Measurements from ENCODE around the gene TMEM14C.
"Not testable (repeated sequence)": the region's sequence is repeated elsewhere in the genome, so short reads cannot be mapped to it uniquely, and the experiment has no call there.

The TMEM14C gene

DNA sequence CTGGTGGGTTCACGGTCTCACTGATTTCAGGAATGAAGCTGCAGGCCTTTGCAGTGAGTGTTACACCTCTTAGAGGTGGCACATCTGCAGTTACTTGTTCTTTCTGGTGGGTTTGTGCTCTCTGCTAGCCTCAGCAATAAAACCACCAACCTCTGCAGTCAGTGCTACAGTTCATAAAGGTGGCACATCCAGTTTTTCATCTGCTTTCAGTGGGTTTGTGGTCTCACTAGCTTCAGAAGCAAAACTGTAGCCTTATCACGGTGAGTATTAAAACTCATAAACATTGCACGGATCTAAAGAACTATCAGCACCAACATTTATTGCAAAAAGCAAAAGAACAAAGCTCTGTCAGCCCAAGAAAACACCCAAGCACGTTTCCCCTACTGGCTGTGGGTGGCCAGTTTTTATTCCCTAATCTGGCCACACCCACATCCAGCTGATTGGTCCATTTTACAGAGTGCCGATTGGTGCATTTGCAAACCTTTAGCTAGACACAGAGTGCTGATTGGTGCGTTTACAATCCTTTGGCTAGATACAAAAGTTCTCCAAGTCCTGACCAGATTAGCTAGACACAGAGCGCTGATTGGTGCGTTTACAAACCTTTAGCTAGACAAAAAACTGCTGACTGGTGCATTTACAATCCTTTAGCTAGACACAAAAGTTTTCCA lies 3.4 kb upstream of the TMEM14C start:
- Histone ChIP-seq H3K36me3 (ENCODE audit: control insufficient read depth, insufficient read depth, low read length) (no peaks in the 10 kb centered on the region), H3K27me3 (replicated peaks; ENCODE audit: control insufficient read depth, insufficient read depth, low read length) (no peaks in the 10 kb centered on the region), H3K4me3 (replicated peaks; ENCODE audit: low read depth, low read length) (peak overlapping the region; percentile 74)
- DNase-seq (ENCODE audit: extremely low read depth, insufficient read length) = no peak
- TF ChIP-seq, protein P1, sequence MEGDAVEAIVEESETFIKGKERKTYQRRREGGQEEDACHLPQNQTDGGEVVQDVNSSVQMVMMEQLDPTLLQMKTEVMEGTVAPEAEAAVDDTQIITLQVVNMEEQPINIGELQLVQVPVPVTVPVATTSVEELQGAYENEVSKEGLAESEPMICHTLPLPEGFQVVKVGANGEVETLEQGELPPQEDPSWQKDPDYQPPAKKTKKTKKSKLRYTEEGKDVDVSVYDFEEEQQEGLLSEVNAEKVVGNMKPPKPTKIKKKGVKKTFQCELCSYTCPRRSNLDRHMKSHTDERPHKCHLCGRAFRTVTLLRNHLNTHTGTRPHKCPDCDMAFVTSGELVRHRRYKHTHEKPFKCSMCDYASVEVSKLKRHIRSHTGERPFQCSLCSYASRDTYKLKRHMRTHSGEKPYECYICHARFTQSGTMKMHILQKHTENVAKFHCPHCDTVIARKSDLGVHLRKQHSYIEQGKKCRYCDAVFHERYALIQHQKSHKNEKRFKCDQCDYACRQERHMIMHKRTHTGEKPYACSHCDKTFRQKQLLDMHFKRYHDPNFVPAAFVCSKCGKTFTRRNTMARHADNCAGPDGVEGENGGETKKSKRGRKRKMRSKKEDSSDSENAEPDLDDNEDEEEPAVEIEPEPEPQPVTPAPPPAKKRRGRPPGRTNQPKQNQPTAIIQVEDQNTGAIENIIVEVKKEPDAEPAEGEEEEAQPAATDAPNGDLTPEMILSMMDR (IDR thresholded peaks at IDR 0.05; ENCODE audit: insufficient read depth, low read length, poor library complexity, severe bottlenecking) = no peak

DNA sequence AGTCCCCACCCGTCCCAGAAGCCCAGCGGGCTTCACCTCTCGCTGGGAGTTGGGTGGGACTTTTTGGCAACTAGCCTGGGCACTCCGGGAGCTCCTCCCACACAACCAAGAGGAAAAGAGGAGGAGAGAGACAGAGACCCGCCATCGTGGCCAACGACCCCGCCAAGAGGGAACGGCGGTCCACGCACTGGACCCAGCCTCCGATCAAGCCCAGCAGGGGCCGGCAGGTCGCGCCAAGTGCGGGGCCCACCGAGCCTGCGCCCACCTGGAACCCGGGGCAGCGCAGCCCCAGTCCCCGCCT lies 3.0 kb upstream of the TMEM14C start:
- TF ChIP-seq, protein P1 (IDR thresholded peaks at IDR 0.05; ENCODE audit: insufficient read depth, low read length, poor library complexity, severe bottlenecking) = no peak
- H3K36me3 ChIP-seq (ENCODE audit: control insufficient read depth, insufficient read depth, low read length) = no peaks in the 10 kb centered on the region
- peak overlapping the region; percentile 74 for H3K4me3 ChIP-seq (replicated peaks; ENCODE audit: low read depth, low read length)
- H3K27me3 ChIP-seq (replicated peaks; ENCODE audit: control insufficient read depth, insufficient read depth, low read length) = no peaks in the 10 kb centered on the region
- DNase-seq (ENCODE audit: extremely low read depth, insufficient read length) = no peak

DNA sequence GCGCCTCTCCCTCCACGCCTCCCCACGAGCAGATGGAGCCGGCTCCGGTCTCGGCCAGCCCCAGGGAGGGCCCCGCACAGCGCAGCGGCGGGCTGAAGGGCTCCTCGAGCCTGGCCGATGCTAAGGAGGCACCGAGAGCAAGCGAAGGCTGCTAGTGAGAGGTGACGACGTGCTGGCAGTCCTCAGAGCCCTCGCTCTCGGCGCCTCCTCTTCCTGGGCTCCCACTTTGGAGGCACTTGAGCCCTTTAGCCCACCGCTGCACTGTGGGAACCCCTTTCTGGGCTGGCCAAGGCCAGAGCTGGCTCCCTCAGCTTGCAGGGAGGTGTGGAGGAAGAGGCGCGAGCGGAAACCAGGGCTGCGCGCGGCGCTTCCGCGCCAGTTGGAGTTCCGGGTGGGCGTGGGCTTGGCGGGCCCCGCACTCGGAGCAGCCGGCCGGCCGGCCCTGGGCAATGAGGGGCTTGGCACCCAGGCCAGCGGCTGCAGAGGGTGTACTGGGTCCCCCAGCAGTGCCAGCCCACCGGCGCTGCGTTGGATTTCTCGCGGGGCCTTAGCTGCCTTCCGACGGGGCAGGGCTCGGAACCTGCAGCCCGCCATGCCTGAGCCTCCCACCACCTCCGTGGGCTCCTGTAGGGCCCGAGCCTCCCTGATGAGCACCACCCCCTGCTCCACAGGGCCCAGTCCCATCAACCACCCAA lies 2.5 kb upstream of the TMEM14C start:
- Histone ChIP-seq H3K36me3 (ENCODE audit: control insufficient read depth, insufficient read depth, low read length) (no peaks in the 10 kb centered on the region; the same call in 1 of the 2 replicates), H3K27me3 (replicated peaks; ENCODE audit: control insufficient read depth, insufficient read depth, low read length) (no peaks in the 10 kb centered on the region), H3K4me3 (replicated peaks; ENCODE audit: low read depth, low read length) (peak overlapping the region; percentile 74)
- TF ChIP-seq, protein P1 (IDR thresholded peaks at IDR 0.05; ENCODE audit: insufficient read depth, low read length, poor library complexity, severe bottlenecking) = no peak
- DNase-seq (ENCODE audit: extremely low read depth, insufficient read length) = peak; percentile 78

DNA sequence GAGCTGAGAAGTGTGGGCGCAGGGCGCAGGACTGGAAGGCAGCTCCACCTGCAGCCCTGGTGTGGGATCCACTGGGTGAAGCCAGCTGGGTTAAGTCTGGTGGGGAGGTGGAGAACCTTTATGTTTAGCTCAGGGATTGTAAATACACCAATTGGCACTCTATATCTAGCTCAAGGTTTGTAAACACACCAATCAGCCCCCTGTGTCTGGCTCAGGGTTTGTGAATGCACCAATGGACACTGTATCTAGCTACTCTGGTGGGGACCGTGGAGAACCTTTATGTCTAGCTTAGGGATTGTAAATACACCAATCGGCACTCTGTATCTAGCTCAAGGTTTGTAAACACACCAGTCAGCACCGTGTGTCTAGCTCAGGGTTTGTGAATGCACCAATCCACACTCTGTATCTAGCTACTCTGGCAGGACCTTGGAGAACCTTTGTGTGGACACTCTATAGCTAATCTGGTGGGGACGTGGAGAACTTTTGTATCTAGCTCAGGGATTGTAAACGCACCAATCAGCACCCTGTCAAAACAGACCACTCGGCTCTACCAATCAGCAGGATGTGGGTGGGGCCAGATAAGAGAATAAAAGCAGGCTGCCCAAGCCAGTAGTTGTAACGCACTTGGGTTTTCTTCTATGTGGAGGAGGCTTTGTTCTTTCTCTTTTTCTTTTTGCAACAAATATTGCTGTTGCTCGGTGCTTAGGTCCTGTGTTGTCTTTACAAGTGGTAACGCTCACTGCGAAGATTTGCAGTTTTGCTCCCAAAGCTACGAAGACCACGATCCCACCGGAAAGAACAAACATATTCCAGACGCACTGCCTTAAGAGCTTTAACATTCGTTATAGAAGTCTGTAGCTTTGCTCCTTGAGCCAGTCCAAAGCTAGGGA lies 1.7 kb upstream of the TMEM14C start:
- TF ChIP-seq, protein P1 (IDR thresholded peaks at IDR 0.05; ENCODE audit: insufficient read depth, low read length, poor library complexity, severe bottlenecking) = peak; percentile 7
- not testable (repeated sequence) for H3K36me3 ChIP-seq (ENCODE audit: control insufficient read depth, insufficient read depth, low read length); H3K27me3 ChIP-seq (replicated peaks; ENCODE audit: control insufficient read depth, insufficient read depth, low read length); DNase-seq (ENCODE audit: extremely low read depth, insufficient read length)
- peak overlapping the region; percentile 74 for H3K4me3 ChIP-seq (replicated peaks; ENCODE audit: low read depth, low read length)

DNA sequence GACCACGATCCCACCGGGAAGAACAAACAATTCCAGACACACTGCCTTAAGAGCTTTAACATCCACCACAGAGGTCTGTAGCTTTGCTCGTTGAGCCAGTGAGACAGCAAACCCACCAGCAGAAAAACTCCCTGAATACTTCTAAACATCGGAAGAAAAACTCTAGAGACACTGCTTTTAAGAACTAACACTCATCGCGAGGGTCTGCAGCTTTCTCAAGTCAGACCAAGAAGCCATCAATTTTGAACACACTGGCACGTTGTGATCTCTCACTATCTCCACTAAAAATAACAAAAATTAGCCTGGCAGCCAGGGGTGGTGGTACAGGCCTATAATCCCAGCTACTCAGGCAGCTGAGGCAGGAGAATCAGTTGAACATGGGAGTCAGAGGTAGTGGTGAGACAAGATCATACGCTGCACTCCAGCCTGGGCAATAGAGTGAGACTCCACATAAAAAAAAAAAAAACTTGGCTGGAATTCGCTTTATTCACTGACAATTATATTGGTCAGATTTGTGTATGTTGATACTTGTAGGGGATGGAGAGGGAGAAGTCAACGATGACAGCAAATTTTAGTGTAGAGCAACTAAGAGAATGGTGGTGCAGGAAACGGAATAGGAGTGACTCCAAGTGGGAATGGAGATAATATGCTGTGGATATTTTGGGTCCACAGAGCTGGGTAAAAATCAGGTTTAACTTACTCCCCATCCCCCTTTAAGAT lies 860 bp upstream of the TMEM14C start:
- peak overlapping the region; percentile 76 for H3K4me3 ChIP-seq (replicated peaks; ENCODE audit: low read depth, low read length)
- TF ChIP-seq, protein P1 (IDR thresholded peaks at IDR 0.05; ENCODE audit: insufficient read depth, low read length, poor library complexity, severe bottlenecking) = no peak
- DNase-seq (ENCODE audit: extremely low read depth, insufficient read length) = no peak
- H3K36me3 ChIP-seq (ENCODE audit: control insufficient read depth, insufficient read depth, low read length) = no peaks in the 10 kb centered on the region; the same call in 1 of the 2 replicates
- no peaks in the 10 kb centered on the region for H3K27me3 ChIP-seq (replicated peaks; ENCODE audit: control insufficient read depth, insufficient read depth, low read length)
